HG03432 (cell line): ENCODE results near the gene CDYL2.

Experiments
- ATAC-seq: cut with Tn5 transposase; IDR thresholded peaks from one replicate; pipeline ENCODE4 v1.9.1; 2021; ENCODE audit warnings: mild to moderate bottlenecking, moderate library complexity; ENCODE audit not compliant: unreplicated experiment

Gene CDYL2

DNA sequence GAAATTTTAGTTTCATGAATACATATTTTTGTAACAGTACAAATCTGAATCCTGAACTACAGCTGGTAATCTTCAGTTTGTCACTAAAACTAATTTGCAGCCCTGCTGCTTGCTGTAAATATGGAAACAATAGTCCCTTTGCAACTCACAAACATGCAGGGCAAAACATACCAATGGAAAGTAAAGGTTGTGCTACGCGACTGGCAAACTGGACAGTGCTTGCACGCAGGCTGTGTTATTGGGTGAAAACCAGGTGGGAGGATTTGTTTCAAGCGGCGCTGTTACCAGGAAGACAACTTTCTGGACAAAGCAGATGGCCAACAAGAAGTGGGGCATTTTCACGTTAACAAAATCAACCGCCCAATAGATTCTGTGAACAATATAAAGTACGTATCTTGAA, 93.5 kb downstream of the CDYL2 start:
- ATAC-seq: no peak

DNA sequence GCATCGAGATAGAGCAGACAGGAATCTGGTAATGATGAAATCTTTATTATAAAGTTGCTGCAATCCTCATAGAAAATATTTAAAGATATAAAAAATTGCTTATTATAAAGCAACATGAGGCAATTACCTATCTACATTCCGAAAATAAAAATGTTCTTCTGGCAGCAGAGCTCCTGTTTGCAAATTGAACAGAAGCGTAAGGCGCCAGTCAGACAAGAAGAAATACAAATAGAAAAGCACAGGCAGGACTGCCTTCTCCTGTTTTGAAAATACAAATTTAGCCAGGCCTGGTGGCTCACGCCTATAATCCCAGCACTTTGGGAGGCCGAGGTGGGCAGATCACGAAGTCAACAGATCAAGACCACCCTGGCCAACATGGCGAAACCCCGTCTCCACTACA, 95.6 kb downstream of the CDYL2 start:
- no peak for ATAC-seq

DNA sequence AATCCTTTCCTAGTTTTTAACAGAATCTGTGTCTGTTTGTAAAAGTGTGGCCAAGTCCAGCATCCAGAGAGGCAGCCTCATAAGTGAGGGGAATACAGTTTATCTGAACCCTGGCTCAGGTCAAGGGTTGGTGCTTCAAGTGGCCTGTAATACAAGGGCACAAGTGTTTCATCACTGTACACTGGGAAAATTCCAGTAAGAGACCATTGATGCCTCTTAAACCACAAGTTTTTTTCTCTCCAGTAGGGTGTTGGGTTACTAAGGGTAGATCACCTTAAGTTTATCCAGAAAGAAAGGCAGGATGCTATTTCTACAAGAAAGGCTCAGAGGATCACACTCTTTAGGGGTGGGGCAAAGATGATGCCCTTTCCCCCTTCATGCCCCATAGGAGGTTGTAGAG, 96.7 kb downstream of the CDYL2 start:
- ATAC-seq: no peak

DNA sequence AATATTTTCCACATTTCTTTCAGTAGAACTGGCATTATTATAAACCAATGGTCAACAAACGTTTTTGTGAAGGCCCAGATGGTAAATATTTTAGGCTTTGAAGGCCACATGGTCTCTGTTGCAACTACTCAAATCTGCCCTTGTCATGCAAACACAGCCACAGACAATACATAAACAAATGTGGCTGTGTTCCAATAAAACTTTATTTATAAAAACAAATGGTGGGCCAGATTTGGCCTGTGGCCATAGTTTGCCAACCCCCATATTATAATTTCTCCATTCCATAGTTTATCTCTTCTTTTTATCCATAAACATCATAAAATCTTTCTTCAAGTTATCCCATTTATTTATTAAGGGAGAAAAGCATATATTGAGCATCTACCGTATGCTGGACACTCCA, 98.8 kb downstream of the CDYL2 start:
- ATAC-seq: no peak

DNA sequence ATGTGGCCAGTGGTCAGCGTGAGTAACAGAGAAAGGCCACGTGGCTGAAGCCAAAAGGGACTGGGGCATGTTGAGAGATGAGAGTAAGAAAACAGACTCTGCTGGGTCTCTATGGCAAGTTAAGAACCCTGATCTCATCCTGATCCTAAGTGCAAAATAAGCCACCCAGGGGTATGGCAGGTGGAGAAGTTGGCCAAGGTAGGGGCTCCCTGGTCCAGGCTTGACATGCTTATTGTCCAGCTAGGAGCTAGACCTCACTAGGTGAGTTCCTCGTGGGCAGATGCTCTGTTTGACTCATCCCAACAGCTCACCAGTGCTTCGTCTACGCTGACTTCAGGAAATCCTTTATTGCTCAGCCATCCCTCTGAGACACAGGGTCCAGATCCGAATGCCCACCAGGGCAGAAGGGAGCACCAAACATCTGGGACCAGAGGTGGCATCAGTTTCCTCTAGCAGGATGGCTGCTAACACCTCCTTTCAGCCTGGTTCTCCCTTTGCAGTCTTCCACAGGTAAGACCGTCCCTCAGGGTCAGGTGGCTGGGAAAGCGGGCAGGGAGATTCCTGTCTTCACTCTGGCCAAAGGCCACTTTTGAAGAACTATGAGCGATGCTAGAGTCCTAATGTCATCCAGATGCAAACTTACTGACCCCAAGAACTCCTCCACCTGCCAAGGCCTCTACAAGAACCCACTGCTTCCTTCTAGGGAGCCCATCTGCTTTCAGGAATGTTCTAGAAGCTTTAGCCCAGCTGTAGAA, 99.5 kb downstream of the CDYL2 start:
- no peak for ATAC-seq

DNA sequence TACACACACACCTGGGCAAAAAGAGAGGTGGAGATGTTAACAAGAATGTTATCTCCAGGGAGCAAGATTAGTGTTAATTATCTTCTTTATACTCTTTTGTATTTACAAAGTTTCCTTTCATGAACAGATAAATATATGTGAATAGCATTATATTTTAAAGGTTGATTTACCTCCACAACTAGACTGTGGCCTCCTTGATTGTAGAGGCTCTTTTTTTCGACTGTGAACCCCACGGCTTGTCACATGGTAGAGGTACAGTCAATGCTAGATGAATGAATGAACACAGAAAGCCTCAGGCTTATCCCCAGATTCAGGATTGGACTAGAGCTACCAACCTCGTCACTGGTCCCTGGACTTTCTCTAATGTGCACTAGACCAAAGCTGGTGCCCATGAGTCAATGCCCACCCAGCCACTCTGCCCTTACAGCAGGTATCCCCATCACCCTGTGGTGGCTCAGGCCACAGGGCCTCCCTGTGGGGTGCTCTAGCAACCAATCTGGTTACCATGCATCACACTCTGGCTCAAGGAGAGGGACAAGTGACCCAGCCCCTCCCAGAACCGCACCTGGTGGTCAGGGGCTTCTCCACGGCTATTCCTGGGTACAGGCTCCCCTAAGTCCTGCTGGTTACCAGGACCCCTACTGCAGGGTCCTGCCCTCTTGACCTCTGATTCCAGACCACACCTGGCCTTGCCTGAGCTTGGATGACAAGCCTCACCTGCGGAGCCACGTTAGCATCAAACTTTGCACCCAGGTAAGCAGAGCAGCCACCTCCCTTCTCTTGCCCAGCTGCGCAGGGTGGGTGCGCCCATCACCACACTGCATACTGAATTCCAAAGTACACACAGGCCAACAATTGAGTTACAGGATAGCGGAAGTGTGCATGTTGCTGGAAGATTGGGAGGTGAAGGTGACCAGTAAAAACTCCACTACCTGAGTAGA, 101.0 kb downstream of the CDYL2 start:
- ATAC-seq: no peak

DNA sequence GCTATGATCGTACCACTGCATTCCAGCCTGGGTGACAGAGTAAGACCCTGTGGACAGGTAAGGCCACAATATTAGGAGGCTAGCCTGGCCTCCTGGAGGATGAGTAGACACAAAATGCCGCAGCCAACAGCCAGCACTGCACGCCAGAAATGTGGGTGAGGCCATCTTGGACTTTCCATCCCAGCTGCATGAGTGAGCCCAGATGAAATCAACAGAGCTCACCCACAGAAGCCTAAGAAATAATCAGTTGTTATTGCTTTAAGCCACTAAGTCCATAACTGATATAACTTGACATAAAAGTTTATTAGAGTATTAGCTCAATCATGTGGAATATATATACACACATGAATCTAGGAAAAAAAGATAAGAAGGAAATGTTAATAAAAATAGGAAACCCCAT, 101.7 kb downstream of the CDYL2 start:
- no peak for ATAC-seq

DNA sequence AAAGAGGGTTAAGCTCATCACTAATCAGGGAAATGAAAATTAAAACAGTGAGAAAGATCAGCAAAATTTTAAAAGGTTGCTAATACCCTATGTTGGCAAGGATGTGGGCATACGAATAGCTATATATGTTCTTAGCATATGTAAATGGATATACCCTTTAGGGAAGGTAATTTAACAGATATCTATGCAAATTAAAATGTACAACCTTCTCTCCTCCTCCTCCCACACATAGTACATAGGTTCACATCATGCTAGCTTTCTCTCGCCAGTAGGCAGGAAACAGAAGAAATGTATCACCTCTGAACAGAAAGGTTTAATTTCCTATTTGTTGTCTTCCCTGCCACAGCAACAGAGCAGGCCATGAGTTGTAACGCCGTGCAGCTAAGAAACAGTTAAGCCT, 103.8 kb downstream of the CDYL2 start:
- no peak for ATAC-seq

DNA sequence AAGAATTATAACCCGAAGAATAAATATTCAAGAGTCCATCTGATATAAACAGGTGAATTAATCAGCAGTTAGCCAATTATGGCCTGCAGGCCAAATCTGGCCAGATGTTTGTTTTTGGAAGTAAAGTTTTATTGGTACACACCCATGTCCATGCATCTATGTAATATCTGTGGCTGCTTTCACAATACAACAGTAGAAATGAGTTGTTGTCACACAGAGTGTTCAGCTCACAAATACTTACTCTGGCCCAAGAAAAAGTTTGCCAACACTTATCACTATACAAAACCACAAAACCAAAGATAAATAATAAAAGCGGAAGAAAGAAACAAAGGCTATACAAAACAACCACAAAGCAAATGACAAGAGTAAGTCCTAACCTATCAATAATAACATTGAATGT, 109.4 kb downstream of the CDYL2 start:
- ATAC-seq: no peak

DNA sequence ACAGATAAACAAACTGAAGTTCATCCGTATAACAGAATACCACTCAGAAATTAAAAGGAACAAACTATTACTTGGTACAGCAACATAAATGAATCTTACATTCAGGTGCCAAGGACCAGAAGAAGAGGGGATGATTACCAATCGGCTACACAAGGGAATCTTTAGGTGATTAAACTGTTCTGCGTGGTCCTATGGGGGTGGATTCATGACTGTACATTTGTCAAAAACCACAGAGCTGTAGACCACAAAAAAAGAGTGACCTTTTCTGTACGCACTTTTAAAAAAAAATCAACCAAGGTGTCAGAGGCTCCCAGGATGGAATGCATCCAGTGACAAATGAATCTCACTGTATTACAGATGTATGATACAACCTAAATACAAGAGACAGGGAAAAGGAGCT, 110.8 kb downstream of the CDYL2 start:
- no peak for ATAC-seq

DNA sequence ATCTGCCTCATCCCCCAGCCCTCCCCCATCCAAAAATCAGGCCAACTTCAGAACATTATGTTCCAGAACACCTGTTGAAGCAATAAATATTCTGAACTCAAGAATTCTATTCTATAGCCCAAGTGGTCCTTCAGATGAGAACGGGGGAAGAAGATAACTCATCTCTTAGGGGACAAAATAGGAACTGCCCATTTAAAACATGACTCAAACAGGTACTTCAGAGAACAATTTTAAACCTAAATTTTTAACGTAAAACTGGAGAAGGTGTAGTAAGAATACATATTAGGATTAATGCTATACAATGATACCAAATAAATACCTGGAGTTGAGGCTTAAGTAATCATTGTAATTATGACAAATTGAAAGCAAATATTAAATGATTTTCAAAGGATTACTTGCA, 112.1 kb downstream of the CDYL2 start:
- no peak for ATAC-seq

DNA sequence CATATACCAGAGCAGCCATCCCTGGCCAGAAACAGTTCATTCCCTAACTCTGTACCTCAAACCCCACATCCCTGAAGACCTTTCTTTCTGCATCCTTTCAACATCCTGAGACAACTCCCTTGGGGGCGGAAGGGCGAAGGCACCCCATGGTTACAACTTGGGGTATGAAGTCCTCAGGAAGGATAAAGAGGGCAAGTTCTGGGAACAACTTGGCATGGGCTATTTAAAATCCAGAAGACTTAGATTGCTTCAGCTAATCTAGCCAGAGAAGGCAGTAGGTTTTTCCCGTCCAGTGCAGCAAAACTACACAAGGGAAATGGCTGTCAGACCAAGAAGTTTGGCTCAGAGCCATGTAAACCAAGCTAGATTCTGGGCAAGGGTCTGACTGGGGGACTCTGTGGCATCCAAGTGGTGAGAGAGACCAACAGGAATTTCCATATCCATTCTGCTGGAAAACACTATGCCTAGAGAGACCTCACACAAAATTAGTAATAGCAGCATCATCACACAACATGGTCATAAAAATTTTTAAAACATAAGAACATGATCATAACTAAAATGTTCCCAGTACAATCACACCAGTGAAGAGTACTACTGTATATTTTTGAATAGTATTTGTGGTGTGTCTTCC, 113.2 kb downstream of the CDYL2 start:
- ATAC-seq: no peak

DNA sequence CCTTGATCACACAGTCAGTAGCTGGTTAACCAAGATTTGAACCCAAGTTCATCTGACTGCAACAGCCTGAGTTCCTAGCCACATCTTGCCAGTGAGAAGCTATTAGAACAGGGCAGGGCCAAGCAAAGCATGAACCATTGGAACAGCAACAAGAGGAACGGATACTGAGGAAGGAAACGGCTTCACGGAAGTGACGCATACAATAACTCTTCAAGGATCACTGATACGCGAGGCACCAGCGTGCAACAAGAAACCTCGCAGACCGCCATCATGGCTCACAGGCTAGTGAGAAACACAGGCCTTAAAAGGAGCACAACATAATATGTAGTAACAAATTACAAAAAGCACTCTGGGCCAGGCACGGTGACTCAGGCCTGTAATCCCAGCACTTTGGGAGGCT, 114.9 kb downstream of the CDYL2 start:
- no peak for ATAC-seq

DNA sequence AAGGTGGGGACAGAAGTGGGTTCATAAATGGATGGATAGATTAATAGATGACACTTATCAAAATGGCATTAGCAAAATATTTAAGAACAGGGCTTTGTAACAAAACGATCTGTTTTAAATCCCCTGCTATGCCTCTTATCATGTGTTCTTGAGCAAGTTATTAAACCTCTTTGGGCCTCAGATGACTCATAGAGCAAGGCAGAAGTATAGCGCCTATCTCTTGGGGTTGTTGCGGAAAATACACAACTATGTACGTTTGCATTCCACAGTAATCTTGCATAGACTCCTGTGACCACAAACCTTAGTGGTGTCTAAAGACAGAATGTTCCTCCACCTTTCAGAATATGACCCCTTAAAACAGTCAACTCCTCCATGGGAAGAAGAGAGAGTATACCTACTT, 116.8 kb downstream of the CDYL2 start:
- no peak for ATAC-seq

DNA sequence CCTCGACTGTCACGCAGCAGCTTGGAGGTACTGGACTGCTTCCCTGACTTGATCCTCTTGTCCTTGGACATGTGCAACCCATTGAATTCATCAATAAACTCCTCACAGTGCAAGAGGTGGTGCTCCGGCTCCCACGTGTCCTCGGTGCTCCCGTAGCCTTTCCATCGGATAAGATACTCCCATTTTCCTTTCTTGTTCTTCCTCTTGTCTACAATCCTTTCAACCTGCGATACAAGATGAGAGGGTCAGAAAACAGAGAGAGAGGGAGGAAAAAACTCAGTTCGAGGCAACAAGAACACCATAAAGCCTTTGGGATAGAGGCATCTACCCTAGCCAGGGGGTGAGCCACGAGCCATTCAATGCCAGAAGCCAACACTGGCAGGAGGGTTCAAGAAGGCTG, 119.5 kb downstream of the CDYL2 start:
- ATAC-seq: no peak

DNA sequence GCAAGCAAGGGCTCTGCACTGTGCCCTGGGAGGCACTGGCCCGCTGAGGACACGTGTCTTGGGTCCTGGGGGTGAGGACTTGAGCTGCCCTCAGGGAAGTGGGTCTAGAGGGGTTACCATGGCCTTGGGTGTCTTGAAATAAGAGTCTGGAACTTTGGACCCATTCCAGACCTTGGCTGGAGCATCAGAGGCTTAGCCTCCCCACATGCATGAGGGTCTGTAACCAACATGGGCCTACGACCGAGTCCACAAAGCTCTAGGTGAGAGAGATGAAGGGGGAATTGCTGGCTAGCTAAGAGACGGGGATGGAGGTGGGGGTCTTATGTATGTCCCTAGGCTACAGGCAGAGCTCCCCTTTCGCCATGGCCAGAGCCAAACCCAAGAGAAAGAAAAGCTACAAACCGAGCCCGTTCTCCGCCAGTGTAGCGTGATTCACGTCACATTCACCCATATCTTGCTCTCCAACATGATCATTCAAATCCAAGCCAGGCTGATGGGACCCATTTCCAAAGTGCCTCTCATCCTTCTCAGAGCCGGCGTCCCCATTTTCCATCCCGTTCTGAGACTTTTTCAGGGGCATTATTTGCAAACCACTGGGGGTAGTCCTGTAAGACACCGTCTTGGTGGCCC, 120.1 kb downstream of the CDYL2 start:
- ATAC-seq: no peak

DNA sequence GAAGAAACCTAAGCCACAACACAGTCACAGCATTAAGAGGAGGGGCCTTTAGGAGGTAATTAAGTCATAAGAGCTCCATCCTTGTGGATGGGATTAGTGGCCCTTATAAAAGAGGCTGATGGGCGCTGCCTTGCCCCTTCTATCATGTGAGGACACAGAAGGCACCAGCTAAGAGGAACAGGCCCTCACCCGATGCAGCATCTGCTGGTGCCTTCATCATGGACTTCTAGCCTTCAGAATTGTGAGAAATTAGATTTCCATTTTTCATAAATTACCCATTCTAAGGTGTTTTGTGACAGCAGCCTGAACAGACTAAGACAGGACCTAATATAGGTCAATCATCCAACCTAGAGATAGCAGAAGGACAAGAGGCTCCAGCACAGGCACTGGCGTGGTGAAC, 120.8 kb downstream of the CDYL2 start:
- no peak for ATAC-seq

DNA sequence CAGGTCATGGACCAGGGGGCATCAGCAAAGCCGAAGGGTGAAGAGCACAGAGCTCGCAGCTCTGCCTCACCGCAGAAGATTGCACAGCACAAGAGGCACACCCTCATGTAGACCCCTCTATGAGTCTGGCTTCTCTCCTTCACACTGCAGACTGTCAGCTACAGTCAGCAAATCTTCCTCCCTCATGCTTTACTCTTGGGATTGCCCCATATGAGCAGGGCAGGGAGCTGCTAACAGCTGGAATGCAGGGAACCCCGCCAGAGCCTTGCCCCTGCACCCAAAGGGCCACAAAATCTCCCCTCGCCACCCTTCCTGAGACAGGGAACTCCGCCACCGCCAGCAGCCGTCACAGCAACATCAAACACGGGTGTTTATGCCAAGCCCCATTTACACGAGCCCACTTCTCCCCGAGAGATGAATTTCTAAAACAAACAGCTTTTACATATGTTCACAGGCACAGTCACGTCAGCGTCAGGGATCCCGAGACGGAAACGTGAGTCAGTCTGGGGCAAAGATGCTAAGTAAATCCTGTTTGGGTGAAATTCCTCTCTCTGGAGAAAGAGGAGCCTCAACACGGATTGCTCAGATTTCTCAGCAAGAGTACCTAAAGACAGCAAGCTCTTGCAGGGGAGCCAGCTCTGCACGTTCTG, 121.9 kb downstream of the CDYL2 start:
- ATAC-seq: no peak

DNA sequence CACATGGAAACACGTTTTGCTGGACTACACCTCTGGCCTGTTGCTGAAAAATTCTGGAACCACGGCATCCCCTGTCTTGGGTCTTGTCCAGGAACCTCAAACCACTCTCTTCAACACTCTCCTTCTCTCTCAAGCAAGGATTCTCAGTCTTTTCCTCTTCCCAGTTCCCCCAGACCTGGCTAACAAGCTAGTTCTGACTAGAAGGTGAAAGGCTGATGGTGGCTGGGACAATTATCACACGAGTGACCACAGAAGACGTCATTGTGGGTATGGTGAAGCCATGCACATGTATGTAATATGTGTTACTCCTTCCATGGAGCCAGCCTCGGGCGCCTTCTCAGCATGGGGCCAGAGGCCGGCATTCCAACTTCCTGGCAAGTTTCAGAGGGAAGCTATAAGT, 123.0 kb downstream of the CDYL2 start:
- no peak for ATAC-seq

DNA sequence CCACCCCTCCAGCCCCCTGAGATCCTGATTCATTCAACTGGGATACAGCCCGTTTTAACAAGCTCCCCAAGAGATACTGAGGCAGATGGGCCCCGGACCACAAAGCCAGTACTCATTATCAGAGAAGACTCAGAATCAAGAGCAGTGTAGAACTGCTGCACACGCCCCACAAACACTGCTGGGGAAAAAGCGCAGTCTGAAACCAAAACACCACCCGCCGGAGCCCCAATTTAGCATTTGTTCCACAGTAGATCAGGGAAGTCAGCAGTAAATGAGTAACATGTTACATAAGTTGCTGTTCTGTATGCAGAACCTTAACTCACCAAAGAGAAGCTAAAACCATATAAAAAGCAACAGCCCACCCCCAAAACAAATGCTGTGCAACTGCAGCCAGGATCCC, 123.6 kb downstream of the CDYL2 start:
- ATAC-seq: no peak

DNA sequence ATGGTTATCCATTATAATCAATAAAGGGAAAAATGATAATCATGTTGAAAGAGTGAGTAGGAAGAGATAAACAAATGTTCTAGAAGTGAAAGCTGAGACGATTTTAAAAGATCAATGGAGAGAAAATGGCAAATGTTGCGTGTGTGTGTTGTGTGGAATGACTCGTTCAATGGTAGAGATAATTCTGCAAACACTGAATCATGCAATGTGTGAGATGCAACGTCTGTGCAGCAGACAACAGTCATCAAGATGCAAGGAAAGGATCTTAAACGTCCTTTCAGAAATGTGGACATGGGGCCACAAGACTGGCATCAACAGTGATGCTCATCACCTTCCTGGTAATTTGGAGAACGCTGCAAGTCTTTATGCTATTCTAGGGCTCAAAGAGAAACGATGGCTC, 124.4 kb downstream of the CDYL2 start:
- ATAC-seq: no peak
